AG09319 (cell line): ENCODE data around the gene GET3.
"Not testable (repeated sequence)": the region's sequence is repeated elsewhere in the genome, so short reads cannot be mapped to it uniquely, and the experiment has no call there.

Experiments
- DNase-seq: peaks from one replicate; pipeline ENCODE4 v3.0.0-alpha.2; 2010; ENCODE audit warnings: low read depth; ENCODE audit errors: extremely low read depth
- TF ChIP-seq, protein P1 (sequence below): IDR thresholded peaks from 2 replicates; pipeline ENCODE4 v1.5.1; 2011; ENCODE audit warnings: low read depth, mild to moderate bottlenecking, inconsistent platforms, low read length, moderate library complexity

The GET3 gene

DNA sequence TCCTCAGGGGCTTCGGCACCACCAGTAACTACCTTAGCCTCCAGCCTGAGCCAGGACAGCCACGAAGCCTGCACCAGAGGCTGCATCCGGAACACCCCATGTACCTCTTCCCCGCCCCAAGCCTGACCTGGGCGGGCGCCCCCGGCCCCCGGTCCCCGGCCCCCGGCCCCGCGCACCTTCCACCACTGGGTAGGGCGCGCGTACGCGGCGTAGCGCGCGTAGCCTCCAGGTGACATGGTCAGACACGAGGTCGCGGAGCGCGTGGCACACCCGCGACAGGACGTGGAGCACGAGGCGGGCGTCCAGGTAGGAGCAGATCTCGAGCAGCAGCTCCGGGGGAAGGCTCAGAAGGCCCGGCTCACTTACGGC, 41.3 kb upstream of the GET3 start:
- TF ChIP-seq, protein P1, sequence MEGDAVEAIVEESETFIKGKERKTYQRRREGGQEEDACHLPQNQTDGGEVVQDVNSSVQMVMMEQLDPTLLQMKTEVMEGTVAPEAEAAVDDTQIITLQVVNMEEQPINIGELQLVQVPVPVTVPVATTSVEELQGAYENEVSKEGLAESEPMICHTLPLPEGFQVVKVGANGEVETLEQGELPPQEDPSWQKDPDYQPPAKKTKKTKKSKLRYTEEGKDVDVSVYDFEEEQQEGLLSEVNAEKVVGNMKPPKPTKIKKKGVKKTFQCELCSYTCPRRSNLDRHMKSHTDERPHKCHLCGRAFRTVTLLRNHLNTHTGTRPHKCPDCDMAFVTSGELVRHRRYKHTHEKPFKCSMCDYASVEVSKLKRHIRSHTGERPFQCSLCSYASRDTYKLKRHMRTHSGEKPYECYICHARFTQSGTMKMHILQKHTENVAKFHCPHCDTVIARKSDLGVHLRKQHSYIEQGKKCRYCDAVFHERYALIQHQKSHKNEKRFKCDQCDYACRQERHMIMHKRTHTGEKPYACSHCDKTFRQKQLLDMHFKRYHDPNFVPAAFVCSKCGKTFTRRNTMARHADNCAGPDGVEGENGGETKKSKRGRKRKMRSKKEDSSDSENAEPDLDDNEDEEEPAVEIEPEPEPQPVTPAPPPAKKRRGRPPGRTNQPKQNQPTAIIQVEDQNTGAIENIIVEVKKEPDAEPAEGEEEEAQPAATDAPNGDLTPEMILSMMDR, result no peak
- DNase-seq, result no peak

- TF ChIP-seq, protein P1, result no peak
Observed at GRCh38 chr19:12696366-12697335, 40.6 kb upstream of the GET3 start, which contains the start of gene FBXW9. Gene FBXW9 (minus strand): TSS chr19:12696631. CDS start chr19:12696581, 50 bp downstream.

GRCh38 chr19:12697425-12697824, 39.9 kb upstream of the GET3 start:
- not testable (repeated sequence) for DNase-seq

More at GRCh38 chr19:12696366-12697335, 40.6 kb upstream of the GET3 start, which contains the start of gene FBXW9:
- DNase-seq, result peak; percentile 84

DNA sequence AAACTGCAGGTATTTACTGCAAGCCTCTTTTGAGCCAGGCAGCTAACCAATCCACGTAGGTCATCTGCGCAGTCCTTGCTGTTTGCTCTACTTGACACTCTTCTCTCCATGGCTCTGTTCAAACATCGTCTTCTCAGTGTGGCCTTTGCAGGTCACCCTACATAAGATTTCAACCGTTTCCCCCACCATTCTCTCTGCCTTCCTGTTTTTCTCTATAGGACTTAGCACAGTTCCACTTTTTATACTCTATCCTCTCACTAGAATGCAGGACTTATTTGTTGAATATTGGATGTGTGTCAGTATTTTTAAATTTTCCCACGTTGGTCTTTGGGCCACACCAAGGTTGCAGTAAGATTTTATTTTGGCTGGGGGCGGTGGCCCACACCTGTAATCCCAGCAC, 39.2 kb upstream of the GET3 start:
- no peak for DNase-seq
- TF ChIP-seq, protein P1, result no peak

DNA sequence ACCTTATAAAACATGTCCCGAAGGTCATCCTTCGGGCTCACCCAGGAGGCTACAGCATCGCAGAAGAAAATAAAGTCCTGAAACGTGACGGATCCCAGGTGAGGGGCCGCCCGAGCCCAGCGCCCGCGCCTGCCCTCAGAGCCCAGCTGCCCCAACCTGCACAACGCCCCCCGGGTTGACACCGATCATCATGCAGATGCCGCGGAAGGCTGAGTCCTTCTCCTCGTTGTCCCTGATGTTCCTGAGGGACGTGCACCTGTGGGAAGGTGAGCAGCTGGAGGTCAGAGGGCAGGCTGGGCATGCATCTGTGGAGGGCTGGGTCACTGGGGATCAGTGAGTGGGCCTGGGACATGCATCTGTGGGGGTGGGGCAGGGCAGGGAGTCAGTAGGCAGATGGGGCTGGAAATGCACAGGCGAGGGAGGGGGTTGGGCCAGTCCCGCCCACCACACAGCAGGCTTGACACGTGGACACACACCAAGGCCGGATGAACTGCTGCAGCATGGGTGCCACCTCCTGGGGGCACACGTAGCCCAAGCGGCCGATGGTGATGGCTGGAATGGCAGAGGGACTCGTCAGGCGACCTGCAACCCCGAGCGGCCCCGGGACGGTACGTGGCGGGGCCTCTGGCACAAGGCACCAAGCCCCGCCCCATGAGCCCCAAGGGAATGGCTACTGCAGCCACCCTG, 35.6 kb upstream of the GET3 start:
- TF ChIP-seq, protein P1, result no peak
- DNase-seq, result no peak

- DNase-seq, result no peak
- TF ChIP-seq, protein P1, result no peak
Observed at GRCh38 chr19:12703046-12703445, 34.3 kb upstream of the GET3 start.

GRCh38 chr19:12705169-12705568, 32.1 kb upstream of the GET3 start:
- TF ChIP-seq, protein P1, result no peak
- no peak for DNase-seq
